D721Med (cell line): ENCODE measurements around the gene SLC22A8.

Experiments used
- DNase-seq: peaks from one replicate; pipeline ENCODE4 v3.0.0; 2011; ENCODE audit warnings: low spot score; ENCODE audit not compliant: insufficient read length
- FAIRE-seq: peaks from 2 replicates; lab custom pipeline; 2011; peaks lifted over from hg19 to GRCh38; lab: Jason Lieb, UNC
- TF ChIP-seq, protein P1 (sequence below): IDR thresholded peaks from 2 replicates; pipeline ENCODE4 v1.5.1; 2012; ENCODE audit warnings: mild to moderate bottlenecking, control low read depth; ENCODE audit not compliant: insufficient read depth; ENCODE audit errors: missing control alignments

Gene SLC22A8

DNA sequence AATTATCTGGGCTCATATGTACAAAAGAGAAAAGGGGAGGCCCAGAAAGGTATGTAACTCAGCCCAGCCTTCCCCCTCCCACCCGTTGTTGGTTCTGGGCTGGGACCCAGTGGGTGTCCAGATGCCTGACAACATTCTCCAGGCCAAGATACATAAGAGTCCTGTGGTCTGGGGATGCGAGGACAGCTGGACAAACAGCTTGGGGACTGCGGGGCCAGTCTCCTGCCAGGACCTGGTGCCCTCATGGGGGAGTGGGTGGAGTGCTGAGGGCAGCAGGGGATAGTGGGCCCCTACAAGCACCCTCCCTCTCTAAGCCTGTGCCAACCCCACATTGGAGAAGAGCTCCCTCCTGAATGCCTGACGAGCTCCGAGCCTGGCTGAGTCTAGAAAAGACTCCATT lies 27.4 kb downstream of the SLC22A8 start:
- TF ChIP-seq, protein P1, sequence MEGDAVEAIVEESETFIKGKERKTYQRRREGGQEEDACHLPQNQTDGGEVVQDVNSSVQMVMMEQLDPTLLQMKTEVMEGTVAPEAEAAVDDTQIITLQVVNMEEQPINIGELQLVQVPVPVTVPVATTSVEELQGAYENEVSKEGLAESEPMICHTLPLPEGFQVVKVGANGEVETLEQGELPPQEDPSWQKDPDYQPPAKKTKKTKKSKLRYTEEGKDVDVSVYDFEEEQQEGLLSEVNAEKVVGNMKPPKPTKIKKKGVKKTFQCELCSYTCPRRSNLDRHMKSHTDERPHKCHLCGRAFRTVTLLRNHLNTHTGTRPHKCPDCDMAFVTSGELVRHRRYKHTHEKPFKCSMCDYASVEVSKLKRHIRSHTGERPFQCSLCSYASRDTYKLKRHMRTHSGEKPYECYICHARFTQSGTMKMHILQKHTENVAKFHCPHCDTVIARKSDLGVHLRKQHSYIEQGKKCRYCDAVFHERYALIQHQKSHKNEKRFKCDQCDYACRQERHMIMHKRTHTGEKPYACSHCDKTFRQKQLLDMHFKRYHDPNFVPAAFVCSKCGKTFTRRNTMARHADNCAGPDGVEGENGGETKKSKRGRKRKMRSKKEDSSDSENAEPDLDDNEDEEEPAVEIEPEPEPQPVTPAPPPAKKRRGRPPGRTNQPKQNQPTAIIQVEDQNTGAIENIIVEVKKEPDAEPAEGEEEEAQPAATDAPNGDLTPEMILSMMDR: no peak
- DNase-seq: no peak
- FAIRE-seq: no peak

DNA sequence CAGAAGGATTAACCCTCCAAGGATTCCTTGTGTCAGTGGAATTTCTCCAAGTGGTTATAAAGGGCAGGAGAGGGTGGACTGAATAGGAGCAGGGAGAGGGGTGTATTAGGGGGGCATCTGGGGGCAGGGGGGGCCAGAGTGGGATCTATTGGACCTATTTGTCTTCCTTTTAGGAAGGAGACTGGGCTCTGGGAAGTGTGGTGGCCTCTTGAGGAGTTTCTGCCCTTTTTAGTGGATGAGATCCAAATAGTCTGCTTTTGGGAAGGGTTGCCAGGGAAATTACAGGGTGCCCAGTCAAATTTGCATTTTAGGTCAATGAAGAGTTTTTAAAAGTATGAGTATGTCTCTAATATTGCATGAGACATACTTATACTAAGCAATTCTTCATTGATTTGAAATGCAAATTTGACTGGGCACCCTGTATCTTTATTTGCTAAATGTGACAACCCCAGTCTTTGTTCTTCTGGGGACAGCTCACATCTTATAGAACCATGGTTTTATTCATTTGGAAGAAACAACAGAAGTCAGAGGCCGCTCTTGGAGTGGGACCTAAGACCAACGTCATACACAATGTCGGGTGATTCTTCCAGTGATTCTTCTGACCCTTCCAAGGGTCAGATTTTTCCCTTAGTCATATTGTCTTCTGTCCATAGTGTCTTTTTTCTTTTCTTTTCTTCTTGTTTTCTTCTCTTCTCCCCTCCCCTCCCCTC lies 30.4 kb downstream of the SLC22A8 start:
- DNase-seq: no peak
- TF ChIP-seq, protein P1: no peak
- no peak for FAIRE-seq

DNA sequence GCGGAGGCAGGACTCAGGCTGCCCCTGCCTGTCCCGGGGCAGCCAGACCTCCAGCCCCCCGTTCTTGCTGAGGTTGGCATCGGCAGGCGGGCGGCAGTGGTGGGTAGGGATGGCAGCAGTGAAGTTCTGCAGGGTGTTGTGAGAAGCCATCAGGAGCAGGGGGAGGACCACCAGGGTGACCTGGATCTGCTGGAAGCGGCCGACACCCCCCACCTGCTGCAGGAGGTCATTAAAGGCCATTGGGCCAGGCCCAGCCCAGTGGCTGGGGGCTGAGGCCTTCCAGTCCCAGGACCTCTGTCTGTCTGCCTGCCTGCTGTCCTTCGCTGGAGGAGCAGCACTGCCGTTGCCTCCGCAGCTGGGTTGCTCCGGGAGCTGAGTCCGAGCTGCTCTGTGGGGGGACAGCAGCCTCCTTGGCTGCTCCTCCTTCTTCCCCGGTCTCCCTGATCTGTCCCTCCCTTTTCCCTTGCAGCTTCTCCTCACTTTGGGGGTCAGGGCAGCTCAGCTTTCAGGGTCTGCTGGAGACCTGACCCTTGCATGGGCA lies 31.1 kb downstream of the SLC22A8 start, which contains the start of gene SLC22A6:
Gene SLC22A6 (minus strand): TSS at position 517 of the 541 bp plus-strand sequence. CDS start 277 bp downstream, at position 240.
- DNase-seq: no peak
- TF ChIP-seq, protein P1: no peak
- FAIRE-seq: no peak

DNA sequence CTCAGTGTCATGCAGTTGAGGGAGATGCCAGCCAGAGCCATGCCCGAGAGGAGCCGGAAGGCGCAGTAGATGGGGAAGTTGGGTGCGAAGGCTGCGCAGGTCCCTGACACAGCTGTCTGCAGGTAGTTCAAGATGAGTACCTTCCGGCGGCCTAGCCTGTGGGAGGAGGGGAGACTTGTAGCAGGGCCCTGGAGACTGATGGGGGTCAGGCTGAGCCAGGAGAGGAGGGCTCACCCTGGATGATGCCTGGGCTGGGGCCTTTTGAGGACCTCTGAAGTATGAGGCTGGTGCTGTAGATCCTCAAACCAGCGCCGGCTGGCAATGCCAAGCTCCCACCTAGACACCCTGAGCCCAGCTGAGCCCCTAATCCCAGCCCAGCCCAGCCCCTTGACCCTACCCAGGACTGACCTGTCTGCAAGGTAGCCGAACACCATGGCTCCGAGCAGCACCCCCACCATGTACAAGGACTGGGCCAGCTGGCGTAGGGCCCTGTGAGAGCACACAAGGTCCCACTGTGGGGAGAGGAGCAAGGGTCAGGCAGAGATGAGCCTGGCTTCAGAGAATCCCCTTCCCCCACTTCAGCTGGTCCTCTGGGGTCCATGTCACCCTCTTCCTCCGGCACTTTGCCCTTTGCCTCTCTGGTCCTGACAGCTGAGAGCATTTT lies 32.0 kb downstream of the SLC22A8 start:
- TF ChIP-seq, protein P1: no peak
- DNase-seq: no peak
- FAIRE-seq: no peak

DNA sequence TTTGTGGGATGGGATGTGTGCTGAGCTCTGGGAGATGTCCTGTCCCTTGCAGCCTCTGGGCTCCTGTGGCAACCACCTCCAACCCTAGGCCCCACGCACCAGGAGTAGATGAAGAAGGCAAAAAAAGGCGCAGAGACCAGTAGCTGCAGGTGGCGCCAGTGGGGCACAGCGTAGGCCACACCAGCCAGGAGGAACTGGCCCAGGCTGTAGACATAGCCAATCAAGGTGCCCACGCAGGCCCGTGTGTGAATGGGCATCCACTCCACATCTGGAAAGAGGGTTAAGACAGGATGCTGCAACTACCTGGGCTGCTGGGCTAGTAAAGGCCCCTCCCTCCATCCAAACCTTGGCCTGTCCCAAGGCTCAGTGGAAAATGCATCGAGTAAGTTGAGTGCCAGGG lies 33.9 kb downstream of the SLC22A8 start:
- FAIRE-seq (no peak), DNase-seq (no peak)
- TF ChIP-seq, protein P1: peak; percentile 24

DNA sequence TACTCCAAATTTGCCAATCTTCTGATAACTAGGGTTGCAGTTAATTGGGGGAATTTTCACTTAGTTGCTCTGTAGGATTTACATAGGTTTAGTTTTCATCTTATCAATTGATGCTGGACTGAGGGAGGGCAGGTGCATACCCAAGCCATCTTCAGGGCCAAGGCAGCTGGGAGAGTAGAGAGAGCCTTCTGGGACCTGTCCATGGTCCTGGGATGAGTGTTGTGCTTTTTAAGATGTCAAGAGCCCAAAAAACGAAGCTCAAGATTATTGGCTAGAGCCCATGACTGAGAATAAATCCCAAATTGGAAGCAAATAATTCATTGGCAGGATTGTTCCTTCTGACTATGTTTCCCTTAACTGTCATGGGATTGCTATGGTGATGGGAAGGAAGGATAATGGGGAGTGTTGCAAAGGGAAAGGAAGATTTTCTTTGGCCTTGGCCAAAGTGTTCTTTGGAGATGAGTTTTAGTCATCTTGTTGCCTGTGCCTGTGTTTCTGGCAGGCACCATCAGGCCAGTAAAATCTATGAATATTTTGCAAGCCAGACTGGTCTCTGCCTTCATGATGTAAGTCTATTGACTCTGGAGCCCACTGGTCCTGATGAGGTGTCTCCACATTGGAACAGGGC lies 35.4 kb downstream of the SLC22A8 start:
- TF ChIP-seq, protein P1: no peak
- DNase-seq: no peak
- no peak for FAIRE-seq

DNA sequence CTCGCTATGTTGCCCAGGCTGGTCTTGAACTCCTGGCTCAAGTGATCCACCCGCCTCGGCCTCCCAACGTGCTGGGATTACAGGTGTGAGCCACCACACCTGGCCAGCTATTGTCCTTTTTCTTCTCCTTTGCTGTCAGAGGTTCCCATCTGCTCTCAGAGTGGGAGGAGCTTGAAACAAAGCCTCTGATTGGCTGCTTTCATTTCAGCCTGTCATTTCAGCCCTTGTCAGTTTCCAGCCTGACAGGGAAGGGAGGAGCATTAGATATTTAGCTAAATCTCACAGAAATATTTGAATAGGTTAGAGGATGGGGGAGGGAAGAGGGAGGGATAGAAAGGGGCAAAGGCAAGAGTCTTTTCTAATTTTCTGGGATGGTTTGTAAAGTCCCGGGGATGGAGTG lies 39.5 kb downstream of the SLC22A8 start:
- TF ChIP-seq, protein P1: no peak
- DNase-seq (no peak), FAIRE-seq (no peak)
